ENCODE data around the gene TPCN2. TPM values are rescaled to one million over a fixed set of nuclear protein-coding genes. Genes with fewer than 3 reads are reported as not detected.

Gene TPCN2
- total and polyA plus RNA-seq, 2 of the 8 experiments (the other 6 are each of a cell fraction or from before 2014, with no cell fraction given) = 9.7 to 18.6 TPM

GRCh38 chr11:69114811-69115523, 66.2 kb downstream of the TPCN2 start:
- Histone ChIP-seq H3K23me2 (ENCODE audit: low read depth, low read length) (peaks cover 8% of the 10 kb centered on the region; the same call in 1 of the 2 replicates), H2BK20ac (ENCODE audit: low read length) (no peak overlapping the region), H3K14ac (ENCODE audit: insufficient read length) (no peak overlapping the region), H4K8ac (ENCODE audit: extremely low read depth, insufficient read depth, low read length) (no peak overlapping the region), H2BK12ac (ENCODE audit: low read depth, low read length) (no peak overlapping the region), H3K4ac (replicated peaks; ENCODE audit: insufficient read length, low read depth, low read length) (no peak overlapping the region), H2BK15ac (ENCODE audit: low read length) (no peak overlapping the region), H3K56ac (replicated peaks; ENCODE audit: insufficient read length, low read depth, low read length) (no peak overlapping the region), H2BK120ac (replicated peaks; ENCODE audit: low read depth, low read length) (no peak overlapping the region), H2BK5ac (ENCODE audit: low read depth, low read length) (no peak overlapping the region), H3K27ac (ENCODE audit: low read depth, low read length) (no peak overlapping the region), H3K18ac (ENCODE audit: extremely low read depth, low read length) (no peak overlapping the region), H3K23ac (ENCODE audit: insufficient read length) (no peak overlapping the region), H3K36me3 (ENCODE audit: control insufficient read depth in 2 of 4, insufficient read depth in 4 of 4, low read length in 3 of 4) (no peaks in the 10 kb centered on the region), H3K4me1 (replicated peaks in 1 of 4; ENCODE audit: control insufficient read depth in 3 of 4, insufficient read depth in 4 of 4, low read length in 3 of 4) (no peaks in the 10 kb centered on the region), H3K9me3 (ENCODE audit: insufficient read depth in 2 of 2, low read depth in 1 of 2, low read length in 1 of 2) (peaks cover 0 to 3% of the 10 kb centered on the region in 2 experiments; a peak in 2 of 4 replicates), H3K79me2 (ENCODE audit: control insufficient read depth in 1 of 2, insufficient read depth in 2 of 2, low read length in 2 of 2) (no peaks in the 10 kb centered on the region), H3K9ac (replicated peaks in 1 of 4; ENCODE audit: extremely low read depth in 1 of 4, low read depth in 3 of 4, low read length in 3 of 4) (no peak overlapping the region), H2AK5ac (ENCODE audit: low read depth, low read length) (no peak overlapping the region), H3K27me3 (replicated peaks in 1 of 4; ENCODE audit: control insufficient read depth in 3 of 4, extremely low read depth in 1 of 4, insufficient read depth in 3 of 4, low read length in 3 of 4) (no peaks in the 10 kb centered on the region), H3K4me3 (ENCODE audit: extremely low read depth in 1 of 4, insufficient read depth in 2 of 4, low read depth in 3 of 4, low read length in 4 of 4) (no peak overlapping the region), H4K20me1 (replicated peaks in 1 of 2; ENCODE audit: control insufficient read depth in 1 of 2, insufficient read depth in 2 of 2, low read length in 2 of 2) (peaks cover 0 to 6% of the 10 kb centered on the region in 2 experiments), H3K4me2 (ENCODE audit: insufficient read depth in 1 of 2, low read depth in 2 of 2, low read length in 2 of 2) (no peak overlapping the region), H4K5ac (ENCODE audit: insufficient read length, low read depth, low read length) (no peak overlapping the region), H2AFZ (ENCODE audit: low read length) (no peak overlapping the region), H3K79me1 (ENCODE audit: low read depth, low read length) (no peaks in the 10 kb centered on the region), H4K91ac (replicated peaks; ENCODE audit: insufficient read length, low read length) (no peak overlapping the region)
- FAIRE-seq (no peak), DNase-seq (ENCODE audit: low read depth in 1 of 2, low spot score in 2 of 2) (no peak)
- CTCF ChIA-PET (ENCODE audit: partially characterized antibody) = interaction anchor here (0.6 to 4.5 kb wide), 14 partner anchors 8 to 569 kb away, joined by 3 to 27 read pairs (median 4); partner anchors contain the start of genes LTO1 and MRGPRF
- POLR2A ChIA-PET (ENCODE audit: partially characterized antibody) = interaction anchor here (0.7 kb wide), 1 partner anchor 531 kb away, joined by 3 read pairs; no protein-coding TSS in a partner anchor
- 87% methylated on average over 21 of the region's 21 CpGs; no CpG with 5 or more reads in 1 of the 2 experiments for WGBS, 2 experiments (ENCODE audit: extremely low coverage in 1 of 2, insufficient coverage in 1 of 2, insufficient read length in 1 of 2, insufficient replicate concordance in 2 of 2, low coverage in 1 of 2, low lambda C conversion rate in 2 of 2, missing lambda C conversion rate in 1 of 2)
- no peak for TF ChIP-seq CTCF (IDR thresholded peaks at IDR 0.05; ENCODE audit: control extremely low read depth in 1 of 3, insufficient read depth in 1 of 3, low read depth in 1 of 3, low read length in 3 of 3)
- TF ChIP-seq SP1 (IDR thresholded peaks at IDR 0.05; ENCODE audit: low read depth, low read length) = no peak
- no peak for TF ChIP-seq SRF (IDR thresholded peaks at IDR 0.05; ENCODE audit: low read depth, low read length)
- no peak for TF ChIP-seq RNF2 (IDR thresholded peaks at IDR 0.05; ENCODE audit: borderline replicate concordance, low read depth, low read length, missing control alignments, poor library complexity, severe bottlenecking)
